Spleen (tissue), 11 donors: ENCODE measurements around the gene OGFR. TPM values are rescaled to one million over a fixed set of nuclear protein-coding genes. Genes with fewer than 3 reads are reported as not detected.

Experiments used
- DNase-seq: peaks from one replicate; pipeline ENCODE4 v3.0.0-alpha.2; 2020
- H3K27ac ChIP-seq, 8 donors: fragments of 200-600 bp; sonication (generic) in 7 of 8; 1 replicate in 4 of 8; 2 replicates in 4 of 8; pipeline versions ENCODE4 v1.5.0 to v1.8.0; 2016 to 2021; ENCODE audit warnings: inconsistent platforms in 4 of 8, mild to moderate bottlenecking in 4 of 8, moderate library complexity in 1 of 8
- H3K27me3 ChIP-seq, 7 donors: fragments of 200-600 bp; sonication (generic) in 6 of 7; replicated peaks in 1 of 7; 1 replicate in 4 of 7; 2 replicates in 3 of 7; pipeline versions ENCODE4 v1.5.0 to v1.8.0; 2016 to 2021; ENCODE audit warnings: inconsistent platforms in 3 of 7, mild to moderate bottlenecking in 1 of 7
- H3K36me3 ChIP-seq, 6 donors: fragments of 200-600 bp; sonication (generic) in 5 of 6; 1 replicate in 4 of 6; 2 replicates in 2 of 6; pipeline versions ENCODE4 v1.5.0 to v1.8.0; 2016 to 2021; ENCODE audit warnings: inconsistent platforms in 2 of 6
- H3K4me1 ChIP-seq, 6 donors: fragments of 200-600 bp; sonication (generic) in 5 of 6; 1 replicate in 3 of 6; 2 replicates in 3 of 6; pipeline versions ENCODE4 v1.5.0 to v1.8.0; 2016 to 2021; ENCODE audit warnings: inconsistent platforms in 3 of 6
- H3K4me3 ChIP-seq, 8 donors: fragments of 200-600 bp; sonication (generic) in 7 of 8; 1 replicate in 4 of 8; 2 replicates in 4 of 8; pipeline versions ENCODE4 v1.5.0 to v1.8.0; 2016 to 2021; ENCODE audit warnings: inconsistent platforms in 4 of 8, mild to moderate bottlenecking in 4 of 8, moderate library complexity in 2 of 8
- H3K9me3 ChIP-seq, 8 donors: fragments of 200-600 bp; sonication (generic) in 7 of 8; 1 replicate in 4 of 8; 2 replicates in 4 of 8; pipeline versions ENCODE4 v1.5.0 to v1.8.0; 2016 to 2021; ENCODE audit warnings: inconsistent platforms in 4 of 8
- CTCF ChIP-seq, 11 experiments: fragments of 200-600 bp in 7 of 11; fragments of 450-650 bp in 4 of 11; sonication (generic) in 4 of 11; IDR thresholded peaks in 8 of 11; conservative IDR thresholded peaks in 3 of 11; 1 replicate in 7 of 11; 2 replicates in 4 of 11; pipeline versions ENCODE4 v1.4.0 to v1.8.0; 2016 to 2021; ENCODE audit warnings: antibody characterized with exemption in 11 of 11, inconsistent platforms in 4 of 11, mild to moderate bottlenecking in 1 of 11
- POLR2A ChIP-seq, 3 donors: fragments of 450-650 bp; IDR thresholded peaks; one replicate each; pipeline ENCODE4 v1.5.1; 2017; ENCODE audit warnings: antibody characterized with exemption in 3 of 3, mild to moderate bottlenecking in 1 of 3
- POLR2AphosphoS5 ChIP-seq, 3 donors: sonication (generic); formaldehyde crosslinking; IDR thresholded peaks; one replicate each; pipeline ENCODE4 v1.5.1; 2017; ENCODE audit warnings: antibody characterized with exemption in 3 of 3
- WGBS, 5 donors: extraction: QIAGEN DNeasy Blood & Tissue Kit in 3 of 5; methylation state at CpG; one replicate each; pipeline versions ENCODE4 v1.1.5 to v1.1.7; 2013 to 2018; 5-methylcytosine and 5-hydroxymethylcytosine counted together
- intact Hi-C: fragments of 100-400 bp; cut with DNase I; formaldehyde crosslinking; loops from one replicate; pipeline ENCODE4 v1.15.0; 2023; ENCODE audit warnings: low total_unique reads
- polyA plus RNA-seq, 3 donors: library from polyadenylated mRNA; stranded (reverse); fragments of 200-250 nt; gene quantifications; one replicate each; pipeline ENCODE4 v1.2.1, GENCODE V29; 2013
- total RNA-seq, 7 donors: library from RNA; depleted of rRNA in 3 of 7; stranded (reverse); fragments of >200 nt in 3 of 7; fragmentation: NEBNext Ultra II Directional in 4 of 7; extraction: Animal tissue kit (Norgen Biotek cat#: 25700) in 4 of 7; gene quantifications; one replicate each; pipeline versions ENCODE4 v1.1.0 to v1.2.1, GENCODE V29; 2016 to 2021
- donor health status: healthy with polysubstance abuse.
- donor health status: DM: no; HTN: no; CAD: no; lungs with moderate emphysema.
- donor health status: DM: no; HTN: no; CAD: no.
- donor health status: Bipolar disorder and iron deficiency.
- donor health status: healthy.
- donor health status: DM: no; HTN: no; CAD: no.
- donor health status: DM: yes; HTN: yes; CAD: no.

The OGFR gene
- total and polyA plus RNA-seq, 10 donors = 46.0 to 127 (median 78.2) TPM

- Histone ChIP-seq H3K4me3 (no peak overlapping the region), H3K27ac (no peak overlapping the region), H3K4me1 (peaks cover 0 to 37% (median 24%) of the 10 kb centered on the region in 6 donors), H3K27me3 (no peaks in the 10 kb centered on the region), H3K9me3 (no peaks in the 10 kb centered on the region), H3K36me3 (no peaks in the 10 kb centered on the region)
- 79 to 96% (median 90%) methylated on average over 8 to 12 of the region's 12 CpGs for WGBS, 5 donors
- no peak for DNase-seq
- intact Hi-C loops = loop anchor here (5.0 kb wide), 2 partner anchors 123 to 288 kb away; no protein-coding TSS in a partner anchor
- TF ChIP-seq POLR2A (IDR thresholded peaks at IDR 0.05) (no peak), POLR2AphosphoS5 (IDR thresholded peaks at IDR 0.05) (no peak), CTCF (IDR thresholded peaks at IDR 0.05 in 8 of 11, conservative IDR thresholded peaks at IDR 0.05 in 3 of 11) (no peak)
Observed at GRCh38 chr20:62790075-62790474, 14.6 kb upstream of the OGFR start.

- intact Hi-C loops = loop anchor here (5.0 kb wide), 2 partner anchors 124 to 289 kb away; no protein-coding TSS in a partner anchor
- no peak overlapping the region for H3K4me3 ChIP-seq
- H3K36me3 ChIP-seq = no peaks in the 10 kb centered on the region
- H3K4me1 ChIP-seq = peaks cover 0 to 48% (median 30%) of the 10 kb centered on the region in 6 donors
- peak overlapping the region in 2 of 8 donors; percentile 10 to 98 for H3K27ac ChIP-seq
- peak; percentile 79 to 96 (median 90) for TF ChIP-seq CTCF (IDR thresholded peaks at IDR 0.05 in 8 of 11, conservative IDR thresholded peaks at IDR 0.05 in 3 of 11)
- peak in 2 of 3 donors; percentile 35 to 40 for TF ChIP-seq POLR2AphosphoS5 (IDR thresholded peaks at IDR 0.05)
- no peak for TF ChIP-seq POLR2A (IDR thresholded peaks at IDR 0.05)
- H3K27me3 ChIP-seq = no peaks in the 10 kb centered on the region
- H3K9me3 ChIP-seq = no peaks in the 10 kb centered on the region
- peak; percentile 90 for DNase-seq
- WGBS, 5 donors = 35 to 42% (median 38%) methylated on average over 19 to 23 of the region's 23 CpGs
Observed at GRCh38 chr20:62791301-62792181, 13.1 kb upstream of the OGFR start.

- Histone ChIP-seq H3K36me3 (no peaks in the 10 kb centered on the region), H3K4me3 (no peak overlapping the region), H3K27ac (peak overlapping the region in 3 of 8 donors; percentile 92 to 98 (median 94)), H3K4me1 (peaks cover 3 to 54% (median 35%) of the 10 kb centered on the region in 6 donors), H3K9me3 (no peaks in the 10 kb centered on the region), H3K27me3 (no peaks in the 10 kb centered on the region)
- intact Hi-C loops = loop anchor here (5.0 kb wide), 2 partner anchors 125 to 290 kb away; no protein-coding TSS in a partner anchor
- WGBS, 5 donors = 72 to 87% (median 75%) methylated on average over 8 to 9 of the region's 9 CpGs
- no peak for DNase-seq
- TF ChIP-seq CTCF (IDR thresholded peaks at IDR 0.05 in 8 of 11, conservative IDR thresholded peaks at IDR 0.05 in 3 of 11) (no peak), POLR2AphosphoS5 (IDR thresholded peaks at IDR 0.05) (no peak), POLR2A (IDR thresholded peaks at IDR 0.05) (no peak)
Observed at GRCh38 chr20:62792182-62792939, 12.3 kb upstream of the OGFR start.
